ENCODE measurements around the gene SUGCT. TPM values are rescaled to one million over a fixed set of nuclear protein-coding genes. Genes with fewer than 3 reads are reported as not detected.

SUGCT gene
- polyA plus RNA-seq, 1 donor: 18.8 TPM

DNA sequence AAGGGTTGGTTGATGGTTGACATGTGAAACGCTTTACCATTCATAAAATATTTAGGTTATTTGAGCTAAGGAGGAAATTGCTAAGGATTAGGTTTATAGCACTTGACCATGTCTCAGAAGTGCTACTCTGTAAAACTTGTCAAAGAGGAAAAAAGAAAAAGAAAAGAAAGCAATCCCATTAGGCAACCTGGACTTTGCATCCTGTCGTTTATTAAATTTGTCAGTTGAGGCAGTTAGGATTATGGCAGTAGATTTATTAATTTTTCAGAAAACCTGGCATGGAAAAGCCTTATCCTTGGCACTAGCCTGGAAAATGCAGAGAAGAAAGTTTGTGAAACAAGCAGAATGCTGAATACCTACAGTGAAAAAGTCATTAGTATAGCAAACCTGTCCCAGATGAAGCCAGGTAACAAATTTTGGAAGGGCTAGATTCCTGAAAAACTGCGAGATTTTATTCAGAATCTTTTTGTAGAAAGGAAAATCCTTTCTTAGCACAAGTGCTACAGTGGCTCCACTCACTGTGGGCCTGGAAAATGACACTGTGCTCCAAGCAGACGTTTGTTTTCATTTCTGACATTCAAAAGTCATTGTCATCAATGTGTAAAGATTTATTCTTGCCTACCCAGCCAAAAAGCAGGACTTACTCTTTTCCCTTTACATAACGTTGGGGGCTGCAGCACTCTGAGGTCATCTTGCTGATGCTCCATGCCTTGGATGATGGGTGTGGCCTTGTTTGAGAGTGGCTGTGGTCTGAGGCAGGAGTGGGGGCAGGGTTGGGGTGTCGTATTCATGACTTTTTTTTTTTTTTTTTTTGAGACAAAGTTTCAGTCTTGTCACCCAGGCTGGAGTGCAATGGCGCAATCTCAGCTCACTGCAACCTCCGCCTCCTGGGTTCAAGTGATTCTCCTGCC is 664.9 kb downstream of the SUGCT start:
- Histone ChIP-seq H3K36me3 (ENCODE audit: control insufficient read depth, insufficient read depth, low read length) (no peaks in the 10 kb centered on the region), H3K27me3 (ENCODE audit: control insufficient read depth, insufficient read depth, low read length) (no peaks in the 10 kb centered on the region), H3K9me3 (ENCODE audit: control insufficient read depth, low read depth, low read length) (no peaks in the 10 kb centered on the region), H3K27ac (ENCODE audit: low read length) (no peak overlapping the region), H3K4me1 (ENCODE audit: control insufficient read depth, insufficient read depth, low read length) (no peaks in the 10 kb centered on the region), H3K4me3 (ENCODE audit: low read length) (no peak overlapping the region)
- DNase-seq: no peak
- WGBS (ENCODE audit: insufficient coverage, low lambda C conversion rate): 50% methylated on average over 1 of the region's 8 CpGs

DNA sequence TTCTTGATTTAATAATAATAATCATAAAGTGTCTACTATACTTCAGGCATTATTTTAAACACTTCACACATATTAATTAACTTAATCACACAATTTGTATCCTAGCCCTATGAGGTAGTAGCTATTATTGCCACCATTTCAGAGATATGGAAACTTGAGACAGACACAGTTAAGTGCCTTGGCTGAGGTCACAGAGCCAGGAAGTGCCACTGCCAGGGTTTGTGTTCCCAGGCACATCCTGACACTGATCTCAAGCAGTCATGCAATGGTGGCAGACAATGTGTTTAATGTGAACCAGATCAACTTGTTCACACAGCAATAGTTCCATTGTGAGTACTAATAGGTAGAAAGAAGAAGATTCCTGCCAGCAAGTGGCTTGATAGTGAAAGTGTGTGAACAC is 666.0 kb downstream of the SUGCT start:
- no peak for DNase-seq

DNA sequence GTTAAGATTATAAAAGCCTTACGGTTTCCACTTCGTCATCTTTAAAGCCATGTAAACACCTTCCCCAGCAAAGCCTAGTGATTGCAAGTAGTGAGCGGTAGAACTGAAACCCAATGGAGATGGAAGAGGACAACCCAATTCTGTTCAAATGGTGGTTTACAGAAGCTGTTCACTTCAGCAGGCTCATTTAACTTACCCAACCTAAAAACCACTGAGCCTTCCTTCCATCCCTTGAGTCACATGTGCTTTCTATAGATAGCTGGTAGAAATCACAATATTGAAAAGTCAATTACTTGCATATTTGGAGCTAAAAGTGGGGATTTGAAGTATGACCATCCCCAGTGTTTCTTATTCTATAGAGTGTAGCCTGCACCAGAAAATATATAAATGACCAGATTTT is 667.7 kb downstream of the SUGCT start:
- WGBS (ENCODE audit: insufficient coverage, low lambda C conversion rate): 100% methylated on average over 2 of the region's 3 CpGs
- Histone ChIP-seq H3K27me3 (ENCODE audit: control insufficient read depth, insufficient read depth, low read length) (no peaks in the 10 kb centered on the region), H3K27ac (ENCODE audit: low read length) (no peak overlapping the region), H3K4me1 (ENCODE audit: control insufficient read depth, insufficient read depth, low read length) (no peaks in the 10 kb centered on the region), H3K9me3 (ENCODE audit: control insufficient read depth, low read depth, low read length) (no peaks in the 10 kb centered on the region), H3K36me3 (ENCODE audit: control insufficient read depth, insufficient read depth, low read length) (no peaks in the 10 kb centered on the region), H3K4me3 (ENCODE audit: low read length) (no peak overlapping the region)
- DNase-seq: no peak

More for the DNA sequence above, 666.0 kb downstream of the SUGCT start:
- Histone ChIP-seq H3K9me3 (ENCODE audit: control insufficient read depth, low read depth, low read length) (no peaks in the 10 kb centered on the region), H3K4me3 (ENCODE audit: low read length) (no peak overlapping the region), H3K36me3 (ENCODE audit: control insufficient read depth, insufficient read depth, low read length) (no peaks in the 10 kb centered on the region), H3K27ac (ENCODE audit: low read length) (no peak overlapping the region), H3K27me3 (ENCODE audit: control insufficient read depth, insufficient read depth, low read length) (no peaks in the 10 kb centered on the region), H3K4me1 (ENCODE audit: control insufficient read depth, insufficient read depth, low read length) (no peaks in the 10 kb centered on the region)

DNA sequence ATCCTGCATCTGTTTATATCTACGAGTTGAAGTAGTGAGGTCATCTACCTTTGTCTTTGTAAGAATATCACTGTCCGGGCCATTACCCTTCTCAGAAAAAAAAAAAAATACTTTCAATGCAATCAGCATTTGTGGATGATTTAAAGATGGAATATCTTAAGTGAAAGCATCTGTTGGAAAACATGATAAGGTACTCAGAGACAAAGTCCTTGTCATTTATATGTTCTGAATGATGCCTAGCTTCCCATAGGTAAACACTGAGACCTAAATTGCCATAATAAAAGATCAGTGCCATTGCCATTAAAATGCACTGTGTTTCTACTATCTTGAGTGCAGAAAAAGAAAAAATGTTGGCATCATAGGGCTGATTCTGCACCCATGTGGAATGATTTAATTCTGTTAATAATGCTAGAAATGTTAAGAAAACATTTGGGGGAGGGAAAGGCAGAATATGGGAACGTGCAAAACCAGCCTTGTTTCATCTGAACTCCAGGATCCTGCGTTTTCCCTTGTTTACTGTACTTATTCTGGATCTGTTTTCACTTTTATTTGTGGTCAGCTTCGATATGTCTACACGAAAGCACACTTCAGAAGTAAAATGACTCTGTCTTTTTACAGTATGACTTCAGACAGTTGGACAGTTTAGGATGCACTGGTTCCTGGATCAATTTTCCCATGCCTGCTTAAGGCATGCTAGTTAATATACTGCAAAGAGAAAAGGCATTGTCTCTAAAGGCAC is 669.8 kb downstream of the SUGCT start:
- no peaks in the 10 kb centered on the region for H3K27me3 ChIP-seq (ENCODE audit: control insufficient read depth, insufficient read depth, low read length)
- H3K9me3 ChIP-seq (ENCODE audit: control insufficient read depth, low read depth, low read length): no peaks in the 10 kb centered on the region
- WGBS (ENCODE audit: insufficient coverage, low lambda C conversion rate): 66% methylated on average over 3 of the region's 6 CpGs
- no peak overlapping the region for H3K4me3 ChIP-seq (ENCODE audit: low read length)
- no peaks in the 10 kb centered on the region for H3K4me1 ChIP-seq (ENCODE audit: control insufficient read depth, insufficient read depth, low read length)
- H3K36me3 ChIP-seq (ENCODE audit: control insufficient read depth, insufficient read depth, low read length): no peaks in the 10 kb centered on the region
- DNase-seq: no peak
- H3K27ac ChIP-seq (ENCODE audit: low read length): no peak overlapping the region

DNA sequence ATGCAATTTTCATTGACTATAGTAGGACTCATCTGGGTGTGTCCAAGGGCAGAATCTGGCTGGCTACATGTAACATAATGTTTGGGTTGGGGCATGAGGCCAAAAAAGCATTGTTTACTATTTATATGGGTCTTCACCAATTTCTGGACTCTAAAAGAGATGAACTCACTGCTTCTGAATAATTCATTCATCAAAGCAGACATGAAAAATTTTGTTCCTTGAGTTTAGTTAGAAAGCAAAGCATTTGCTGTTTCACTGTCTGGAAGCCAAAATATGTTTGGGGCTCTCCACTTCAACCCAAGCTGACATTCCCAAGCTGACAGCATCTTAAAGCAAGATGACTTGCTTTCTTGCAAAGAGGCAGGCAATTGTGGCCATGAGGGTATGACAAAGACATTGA is 670.6 kb downstream of the SUGCT start:
- Histone ChIP-seq H3K27ac (ENCODE audit: low read length) (no peak overlapping the region), H3K27me3 (ENCODE audit: control insufficient read depth, insufficient read depth, low read length) (no peaks in the 10 kb centered on the region), H3K4me1 (ENCODE audit: control insufficient read depth, insufficient read depth, low read length) (no peaks in the 10 kb centered on the region), H3K9me3 (ENCODE audit: control insufficient read depth, low read depth, low read length) (no peaks in the 10 kb centered on the region), H3K36me3 (ENCODE audit: control insufficient read depth, insufficient read depth, low read length) (no peaks in the 10 kb centered on the region), H3K4me3 (ENCODE audit: low read length) (no peak overlapping the region)
- no peak for DNase-seq

DNA sequence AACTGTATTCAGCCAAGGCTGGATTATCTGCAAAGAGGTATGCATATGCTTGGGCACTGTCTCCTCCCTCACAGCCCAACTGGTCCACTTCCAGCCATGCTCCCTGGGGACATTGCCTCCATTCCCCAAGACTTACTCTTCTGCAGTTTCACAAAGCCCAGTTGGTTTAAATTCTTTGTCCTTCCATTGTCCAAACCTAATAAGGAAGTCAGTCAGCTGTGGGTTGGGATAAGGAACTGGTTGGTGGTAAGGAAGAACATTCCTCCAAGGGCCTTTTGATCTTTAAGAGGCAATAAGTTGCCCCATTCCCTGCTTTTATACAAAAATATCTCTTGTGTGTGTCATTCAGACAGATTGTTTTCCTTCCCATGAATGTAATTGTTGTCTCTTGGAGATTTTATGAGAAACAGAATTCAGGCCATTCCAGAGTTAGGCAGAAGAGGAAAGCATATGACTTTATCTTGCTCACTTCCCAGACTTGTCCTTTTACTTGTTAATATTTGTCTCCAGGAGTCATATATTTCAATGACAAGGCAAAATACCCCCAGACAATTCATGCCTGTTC is 673.7 kb downstream of the SUGCT start:
- Histone ChIP-seq H3K4me1 (ENCODE audit: control insufficient read depth, insufficient read depth, low read length) (no peaks in the 10 kb centered on the region), H3K27ac (ENCODE audit: low read length) (no peak overlapping the region), H3K4me3 (ENCODE audit: low read length) (no peak overlapping the region), H3K36me3 (ENCODE audit: control insufficient read depth, insufficient read depth, low read length) (no peaks in the 10 kb centered on the region), H3K27me3 (ENCODE audit: control insufficient read depth, insufficient read depth, low read length) (no peaks in the 10 kb centered on the region), H3K9me3 (ENCODE audit: control insufficient read depth, low read depth, low read length) (peaks cover 4% of the 10 kb centered on the region)
- no peak for DNase-seq

DNA sequence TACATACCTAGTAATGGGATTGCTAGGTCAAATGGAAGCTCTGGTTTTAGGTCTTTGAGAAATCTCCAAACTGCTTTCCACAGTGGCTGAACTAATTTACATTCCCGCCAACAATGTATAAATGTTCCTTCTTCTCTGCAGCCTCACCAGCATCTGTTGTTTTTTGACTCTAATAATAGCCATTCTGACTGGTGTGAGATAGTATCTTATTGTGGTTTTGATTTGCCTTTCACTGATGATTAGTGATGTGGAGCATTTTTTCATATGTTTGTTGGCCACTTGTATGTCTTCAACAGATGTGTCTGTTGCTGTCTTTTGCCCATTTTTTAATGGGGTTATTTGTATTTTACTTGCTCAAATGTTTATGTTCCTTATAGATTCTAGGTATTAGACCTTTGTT is 675.5 kb downstream of the SUGCT start:
- H3K4me3 ChIP-seq (ENCODE audit: low read length): no peak overlapping the region
- WGBS (ENCODE audit: insufficient coverage, low lambda C conversion rate): no CpG with 5 or more reads among the region's 1 CpG
- peaks cover 4% of the 10 kb centered on the region for H3K9me3 ChIP-seq (ENCODE audit: control insufficient read depth, low read depth, low read length)
- H3K36me3 ChIP-seq (ENCODE audit: control insufficient read depth, insufficient read depth, low read length): no peaks in the 10 kb centered on the region
- no peak for DNase-seq
- H3K4me1 ChIP-seq (ENCODE audit: control insufficient read depth, insufficient read depth, low read length): no peaks in the 10 kb centered on the region
- H3K27me3 ChIP-seq (ENCODE audit: control insufficient read depth, insufficient read depth, low read length): no peaks in the 10 kb centered on the region
- no peak overlapping the region for H3K27ac ChIP-seq (ENCODE audit: low read length)

DNA sequence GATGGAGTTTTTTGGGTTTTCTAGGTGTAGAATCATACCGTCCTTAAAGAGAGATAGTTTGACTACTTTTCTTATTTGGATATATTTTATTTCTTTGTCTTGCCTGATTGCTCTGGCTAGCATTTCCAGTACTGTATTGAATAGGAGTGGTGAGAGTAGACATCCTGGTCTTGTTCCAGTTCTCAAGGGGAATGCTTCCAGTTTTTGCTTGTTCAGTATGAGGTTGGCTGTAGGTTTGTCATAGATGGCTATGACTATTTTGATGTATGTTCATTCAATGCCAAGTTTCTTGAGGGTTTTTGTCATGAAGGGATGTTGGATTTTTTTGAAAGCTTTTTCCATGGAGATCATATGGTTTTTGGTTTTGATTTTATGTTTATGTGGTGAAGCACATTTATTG is 676.9 kb downstream of the SUGCT start:
- H3K4me1 ChIP-seq (ENCODE audit: control insufficient read depth, insufficient read depth, low read length): no peaks in the 10 kb centered on the region
- no peaks in the 10 kb centered on the region for H3K36me3 ChIP-seq (ENCODE audit: control insufficient read depth, insufficient read depth, low read length)
- H3K4me3 ChIP-seq (ENCODE audit: low read length): no peak overlapping the region
- peaks cover 4% of the 10 kb centered on the region for H3K9me3 ChIP-seq (ENCODE audit: control insufficient read depth, low read depth, low read length)
- WGBS (ENCODE audit: insufficient coverage, low lambda C conversion rate): no CpG with 5 or more reads among the region's 1 CpG
- H3K27me3 ChIP-seq (ENCODE audit: control insufficient read depth, insufficient read depth, low read length): no peaks in the 10 kb centered on the region
- DNase-seq: no peak
- H3K27ac ChIP-seq (ENCODE audit: low read length): no peak overlapping the region

DNA sequence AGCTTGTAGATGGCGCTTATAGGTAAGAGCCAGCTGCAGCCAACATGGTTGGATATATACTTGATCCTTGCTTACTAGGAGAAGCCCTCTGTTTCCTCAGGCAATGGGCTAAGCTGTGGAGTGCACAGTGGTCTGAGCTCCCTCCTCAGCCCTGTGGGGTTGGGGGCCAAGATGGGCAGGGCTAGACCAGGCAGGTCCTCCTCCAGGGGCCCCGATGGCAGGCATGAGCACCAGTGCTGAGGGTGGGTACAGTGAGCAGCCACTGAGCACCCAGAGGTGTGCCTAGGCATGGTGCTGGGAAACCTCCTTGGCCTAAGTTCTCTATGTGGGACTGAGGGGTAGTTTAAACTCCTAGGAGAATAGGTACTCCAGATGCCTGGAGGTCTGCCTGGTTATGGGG is 680.2 kb downstream of the SUGCT start:
- H3K4me3 ChIP-seq (ENCODE audit: low read length): no peak overlapping the region
- H3K4me1 ChIP-seq (ENCODE audit: control insufficient read depth, insufficient read depth, low read length): no peaks in the 10 kb centered on the region
- peaks cover 4% of the 10 kb centered on the region for H3K9me3 ChIP-seq (ENCODE audit: control insufficient read depth, low read depth, low read length)
- H3K36me3 ChIP-seq (ENCODE audit: control insufficient read depth, insufficient read depth, low read length): no peaks in the 10 kb centered on the region
- no peak for DNase-seq
- H3K27ac ChIP-seq (ENCODE audit: low read length): no peak overlapping the region
- H3K27me3 ChIP-seq (ENCODE audit: control insufficient read depth, insufficient read depth, low read length): no peaks in the 10 kb centered on the region
- no CpG with 5 or more reads among the region's 2 CpGs for WGBS (ENCODE audit: insufficient coverage, low lambda C conversion rate)

DNA sequence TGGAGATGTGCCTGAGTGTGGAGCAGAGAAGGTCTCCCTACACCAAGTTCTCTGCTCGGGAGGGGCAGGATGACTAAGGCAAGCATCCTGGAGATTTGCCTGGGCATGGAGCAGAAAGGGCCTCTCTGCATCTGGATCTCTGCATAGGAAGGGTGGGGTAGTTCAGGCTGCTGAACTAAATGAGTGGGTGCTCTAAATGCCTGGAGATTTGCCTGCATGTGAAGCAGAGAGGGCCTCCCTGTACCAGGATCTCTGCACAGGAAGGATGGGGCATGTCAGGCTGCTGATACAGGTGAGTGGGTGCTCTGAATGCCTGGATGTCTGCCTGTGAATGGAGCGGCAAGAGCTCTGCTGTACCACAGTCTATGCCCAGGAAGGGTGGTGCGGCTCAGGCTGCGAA is 680.7 kb downstream of the SUGCT start:
- Histone ChIP-seq H3K27ac (ENCODE audit: low read length) (no peak overlapping the region), H3K36me3 (ENCODE audit: control insufficient read depth, insufficient read depth, low read length) (no peaks in the 10 kb centered on the region), H3K27me3 (ENCODE audit: control insufficient read depth, insufficient read depth, low read length) (no peaks in the 10 kb centered on the region), H3K4me3 (ENCODE audit: low read length) (no peak overlapping the region), H3K4me1 (ENCODE audit: control insufficient read depth, insufficient read depth, low read length) (no peaks in the 10 kb centered on the region), H3K9me3 (ENCODE audit: control insufficient read depth, low read depth, low read length) (peaks cover 4% of the 10 kb centered on the region)
- WGBS (ENCODE audit: insufficient coverage, low lambda C conversion rate): no CpG with 5 or more reads among the region's 4 CpGs
- DNase-seq: no peak
